Stomach (tissue), 4 donors: Measurements from ENCODE around the gene ADORA1.

Source experiments
- CTCF ChIP-seq, 7 experiments: fragments of 450-650 bp in 4 of 7; fragments of 200-600 bp in 3 of 7; sonication (generic) in 3 of 7; IDR thresholded peaks; one replicate each; pipeline ENCODE4 v1.5.1; 2016 to 2019; ENCODE audit warnings: antibody characterized with exemption in 7 of 7, control low read depth in 2 of 7, mild to moderate bottlenecking in 1 of 7
- POLR2AphosphoS5 ChIP-seq, 3 donors: sonication (generic); formaldehyde crosslinking; IDR thresholded peaks; one replicate each; pipeline ENCODE4 v1.6.1; 2016; ENCODE audit warnings: antibody characterized with exemption in 3 of 3

GRCh38 chr1:203189951-203190352, 62.4 kb downstream of the ADORA1 start:
- TF ChIP-seq POLR2AphosphoS5 (IDR thresholded peaks at IDR 0.05): no peak
- TF ChIP-seq CTCF (IDR thresholded peaks at IDR 0.05): no peak
